ENCODE results near the gene KRT4. TPM values are rescaled to one million over a fixed set of nuclear protein-coding genes. Genes with fewer than 3 reads are reported as not detected.
A peak's percentile ranks its signal among the peaks of the same experiment; 100 is the strongest.

The KRT4 gene
- total RNA-seq, 2 donors from 2014 or later: not detected

DNA sequence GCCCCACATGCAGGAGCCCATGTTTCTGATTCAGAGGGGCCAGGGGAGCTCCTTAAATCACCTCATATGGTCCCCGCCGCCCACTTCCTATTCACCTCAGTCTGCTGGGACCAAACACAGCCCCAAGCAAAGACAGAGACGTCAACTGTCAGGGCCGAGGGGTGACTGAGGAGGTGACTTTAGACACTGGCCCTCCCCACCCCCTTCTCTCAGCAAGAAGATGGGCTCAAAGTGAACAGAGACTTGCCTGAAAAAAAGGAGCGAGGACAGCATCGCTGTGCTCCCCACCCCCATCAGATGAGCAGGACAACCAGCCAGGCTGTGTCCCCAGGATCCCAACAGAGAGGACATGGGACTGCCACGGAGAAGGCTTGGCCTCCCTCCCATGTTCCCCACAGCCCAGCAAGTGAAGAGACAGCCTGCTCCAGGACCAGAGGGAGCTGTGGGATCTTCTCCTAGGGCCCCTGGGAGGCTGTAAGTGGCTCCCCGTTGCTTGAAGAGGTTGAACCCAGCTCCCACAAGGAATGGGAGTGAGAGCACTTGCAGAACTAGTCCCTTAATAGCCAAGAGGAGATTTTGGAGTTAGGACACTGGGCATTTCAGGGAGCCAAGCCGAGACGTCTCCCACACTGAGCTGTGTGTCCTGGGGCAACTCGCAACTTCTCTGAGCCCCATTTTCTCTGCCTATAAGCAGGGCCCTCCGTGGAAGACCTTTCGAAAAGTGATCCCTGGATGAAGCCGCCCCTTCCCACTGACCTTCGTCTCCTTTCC, 21.5 kb upstream of the KRT4 start:
- Histone ChIP-seq H3K36me3 (no peaks in the 10 kb centered on the region), H3K27me3 (no peaks in the 10 kb centered on the region), H3K9me3 (no peaks in the 10 kb centered on the region), H3K9ac (ENCODE audit: low read depth in 2 of 2, low read length in 2 of 2) (no peak overlapping the region), H3K4me1 (no peaks in the 10 kb centered on the region), H3K27ac (no peak overlapping the region), H3K4me3 (no peak overlapping the region)
- no peak for DNase-seq
- TF ChIP-seq CTCF (IDR thresholded peaks at IDR 0.05): no peak
- intact Hi-C loops (cut with DNase I): no loop called here

GRCh38 chr12:52834727-52835001, 20.7 kb upstream of the KRT4 start:
- H3K9ac ChIP-seq (ENCODE audit: low read depth in 2 of 2, low read length in 2 of 2): no peak overlapping the region
- H3K4me3 ChIP-seq: no peak overlapping the region
- intact Hi-C loops (cut with DNase I): no loop called here
- no peaks in the 10 kb centered on the region for H3K36me3 ChIP-seq
- no peaks in the 10 kb centered on the region for H3K9me3 ChIP-seq
- no peak overlapping the region for H3K27ac ChIP-seq
- no peaks in the 10 kb centered on the region for H3K4me1 ChIP-seq
- H3K27me3 ChIP-seq: no peaks in the 10 kb centered on the region
- DNase-seq: no peak
- no peak for TF ChIP-seq CTCF (IDR thresholded peaks at IDR 0.05)

- intact Hi-C loops (cut with DNase I): no loop called here
- Histone ChIP-seq H3K27me3 (no peaks in the 10 kb centered on the region), H3K27ac (no peak within 1 kb of the TSS), H3K4me3 (no peak within 1 kb of the TSS), H3K9ac (ENCODE audit: low read depth in 2 of 2, low read length in 2 of 2) (no peak within 1 kb of the TSS), H3K9me3 (no peaks in the 10 kb centered on the region), H3K4me1 (no peaks in the 10 kb centered on the region), H3K36me3 (no peaks in the 10 kb centered on the region)
- no peak for DNase-seq
- TF ChIP-seq CTCF (IDR thresholded peaks at IDR 0.05): no peak
Observed at GRCh38 chr12:52833922-52834726, 20.2 kb upstream of the KRT4 start, which contains the start of gene KRT79. KRT79 (minus strand) TSS chr12:52834311; CDS start chr12:52834260, 51 bp downstream.

DNA sequence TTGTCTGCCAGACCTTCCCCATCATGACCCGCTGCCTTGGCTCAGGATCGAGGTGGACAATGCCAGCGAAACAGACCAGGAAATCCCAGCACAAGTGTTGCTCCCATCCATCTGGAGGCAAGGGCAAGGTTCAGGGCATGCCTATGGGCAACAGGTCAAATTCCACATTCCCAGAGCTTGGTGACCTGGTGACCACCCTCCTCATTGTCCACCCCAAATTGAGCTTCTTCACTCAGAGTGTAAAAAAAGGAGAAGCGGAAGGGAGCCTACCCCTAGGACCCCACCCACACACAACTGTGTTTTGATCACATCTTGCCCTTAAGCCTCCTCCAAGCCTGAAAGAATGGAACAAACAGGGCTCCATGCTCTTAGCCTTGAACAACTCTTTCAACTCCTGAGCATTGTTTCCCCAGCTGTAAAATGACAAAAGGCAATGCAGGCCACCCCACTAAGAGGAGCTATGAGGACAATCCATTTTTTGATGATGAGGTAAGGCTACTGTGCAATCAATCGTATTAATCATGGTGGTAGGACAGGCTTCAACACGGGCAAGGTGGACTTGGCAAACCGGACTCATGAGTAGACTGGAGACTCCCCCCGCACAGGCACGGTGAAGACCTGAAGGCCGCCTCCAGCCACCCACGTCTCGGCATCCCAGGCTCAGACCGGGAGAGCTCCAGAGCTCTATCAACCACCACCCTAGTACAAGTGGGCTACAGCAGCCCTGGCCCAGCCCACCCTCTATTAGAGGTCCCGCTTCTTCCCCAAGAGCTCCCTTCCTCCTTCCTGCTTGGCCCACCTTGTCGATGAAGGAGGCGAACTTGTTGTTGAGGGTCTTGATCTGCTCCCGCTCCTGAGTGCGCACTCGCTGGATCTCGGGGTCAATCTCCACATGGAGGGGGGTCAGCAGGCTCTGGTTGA, 19.3 kb upstream of the KRT4 start:
- Histone ChIP-seq H3K4me1 (no peaks in the 10 kb centered on the region), H3K27me3 (no peaks in the 10 kb centered on the region), H3K36me3 (no peaks in the 10 kb centered on the region), H3K4me3 (no peak overlapping the region), H3K27ac (no peak overlapping the region), H3K9ac (ENCODE audit: low read depth in 2 of 2, low read length in 2 of 2) (no peak overlapping the region), H3K9me3 (no peaks in the 10 kb centered on the region)
- intact Hi-C loops (cut with DNase I): no loop called here
- peak; percentile 35 for DNase-seq
- TF ChIP-seq CTCF (IDR thresholded peaks at IDR 0.05): no peak

GRCh38 chr12:52832451-52832850, 18.5 kb upstream of the KRT4 start:
- no peak for TF ChIP-seq CTCF (IDR thresholded peaks at IDR 0.05)
- no peaks in the 10 kb centered on the region for H3K4me1 ChIP-seq
- intact Hi-C loops (cut with DNase I): no loop called here
- H3K27ac ChIP-seq: no peak overlapping the region
- no peaks in the 10 kb centered on the region for H3K27me3 ChIP-seq
- no peak overlapping the region for H3K4me3 ChIP-seq
- H3K9me3 ChIP-seq: no peaks in the 10 kb centered on the region
- H3K9ac ChIP-seq (ENCODE audit: low read depth in 2 of 2, low read length in 2 of 2): no peak overlapping the region
- DNase-seq: no peak
- H3K36me3 ChIP-seq: no peaks in the 10 kb centered on the region

All from colonic mucosa (tissue), 4 donors.